Esophagus squamous epithelium (tissue), 4 donors: ENCODE measurements around the gene MTIF2.

Source experiments
- POLR2A ChIP-seq, 4 donors: fragments of 450-650 bp; IDR thresholded peaks; one replicate each; pipeline ENCODE4 v1.6.1; 2017; ENCODE audit warnings: antibody characterized with exemption in 4 of 4, mild to moderate bottlenecking in 4 of 4, moderate library complexity in 3 of 4
- TF ChIP-seq, protein P1 (sequence below), 6 experiments: fragments of 450-650 bp in 4 of 6; fragments of 200-600 bp in 2 of 6; sonication (generic) in 2 of 6; IDR thresholded peaks; one replicate each; pipeline ENCODE4 v1.5.1; 2016 to 2019; ENCODE audit warnings: antibody characterized with exemption in 6 of 6, mild to moderate bottlenecking in 4 of 6, moderate library complexity in 4 of 6

DNA sequence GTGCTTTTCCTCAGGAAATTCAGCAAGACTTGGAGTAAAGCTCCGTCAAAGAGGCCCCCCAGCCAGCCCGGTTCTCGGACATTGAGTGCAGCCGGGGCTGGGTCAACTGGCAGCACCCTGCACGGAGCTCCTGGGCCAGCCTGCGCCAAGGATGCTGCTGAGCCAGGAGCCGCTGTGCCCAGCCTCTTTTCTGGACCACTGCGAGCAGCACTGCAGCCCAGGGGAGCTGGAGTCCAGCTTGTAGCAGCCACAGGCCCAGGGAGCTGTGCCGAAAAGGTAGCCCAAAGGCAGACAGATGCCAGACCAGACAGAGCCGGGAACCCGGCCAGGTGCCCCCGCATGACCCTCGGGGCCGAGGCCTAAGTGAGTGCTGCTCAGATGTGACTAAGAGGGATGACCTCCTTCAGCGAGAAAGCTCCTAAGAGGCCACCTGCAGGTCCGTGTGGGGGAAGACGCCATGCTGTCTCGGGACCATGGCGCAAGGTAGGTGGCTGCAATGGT, 44.2 kb downstream of the MTIF2 start:
- TF ChIP-seq POLR2A (IDR thresholded peaks at IDR 0.05), result no peak
- TF ChIP-seq, protein P1, sequence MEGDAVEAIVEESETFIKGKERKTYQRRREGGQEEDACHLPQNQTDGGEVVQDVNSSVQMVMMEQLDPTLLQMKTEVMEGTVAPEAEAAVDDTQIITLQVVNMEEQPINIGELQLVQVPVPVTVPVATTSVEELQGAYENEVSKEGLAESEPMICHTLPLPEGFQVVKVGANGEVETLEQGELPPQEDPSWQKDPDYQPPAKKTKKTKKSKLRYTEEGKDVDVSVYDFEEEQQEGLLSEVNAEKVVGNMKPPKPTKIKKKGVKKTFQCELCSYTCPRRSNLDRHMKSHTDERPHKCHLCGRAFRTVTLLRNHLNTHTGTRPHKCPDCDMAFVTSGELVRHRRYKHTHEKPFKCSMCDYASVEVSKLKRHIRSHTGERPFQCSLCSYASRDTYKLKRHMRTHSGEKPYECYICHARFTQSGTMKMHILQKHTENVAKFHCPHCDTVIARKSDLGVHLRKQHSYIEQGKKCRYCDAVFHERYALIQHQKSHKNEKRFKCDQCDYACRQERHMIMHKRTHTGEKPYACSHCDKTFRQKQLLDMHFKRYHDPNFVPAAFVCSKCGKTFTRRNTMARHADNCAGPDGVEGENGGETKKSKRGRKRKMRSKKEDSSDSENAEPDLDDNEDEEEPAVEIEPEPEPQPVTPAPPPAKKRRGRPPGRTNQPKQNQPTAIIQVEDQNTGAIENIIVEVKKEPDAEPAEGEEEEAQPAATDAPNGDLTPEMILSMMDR (IDR thresholded peaks at IDR 0.05), result no peak
